ENCODE results near the gene CLIC4. TPM values are rescaled to one million over a fixed set of nuclear protein-coding genes. Genes with fewer than 3 reads are reported as not detected.

Gene CLIC4
- total and polyA plus RNA-seq, 9 of the 15 experiments (the other 6 are each of a cell fraction or from before 2014, with no cell fraction given) = 16.0 to 67.5 (median 38.4) TPM

DNA sequence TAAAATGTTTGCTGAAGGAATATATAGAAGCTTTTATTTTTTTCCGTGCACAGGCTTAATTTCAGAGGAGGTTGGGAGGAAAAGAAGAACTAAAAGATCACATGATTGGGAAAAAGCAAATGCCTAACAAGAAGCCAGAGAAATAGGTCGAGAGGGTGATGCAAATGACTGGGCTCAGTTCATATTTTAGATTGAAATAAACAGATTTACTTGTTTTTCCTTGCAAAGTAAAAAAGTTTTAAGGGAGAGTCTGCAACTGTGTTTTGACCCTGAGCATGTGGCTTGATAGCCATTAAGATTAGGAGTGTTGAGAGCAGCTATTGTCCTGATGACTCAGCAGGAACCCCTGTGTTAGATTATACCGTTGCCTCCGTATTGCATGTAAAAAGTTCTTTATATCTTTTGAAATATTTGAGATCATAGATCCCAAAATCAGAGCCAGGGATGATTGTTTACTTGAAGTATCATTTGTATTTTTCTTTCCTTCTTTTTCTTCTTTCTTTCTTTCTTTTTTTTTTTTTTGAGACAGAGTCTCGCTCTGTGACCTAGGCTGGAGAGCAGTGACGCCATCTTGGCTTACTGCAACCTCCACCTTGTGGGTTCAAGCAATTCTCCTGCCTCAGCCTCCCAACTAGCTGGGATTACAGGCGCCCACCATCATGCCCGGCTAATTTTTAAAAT, 20.2 kb downstream of the CLIC4 start (continued):
- TF ChIP-seq, protein P1, sequence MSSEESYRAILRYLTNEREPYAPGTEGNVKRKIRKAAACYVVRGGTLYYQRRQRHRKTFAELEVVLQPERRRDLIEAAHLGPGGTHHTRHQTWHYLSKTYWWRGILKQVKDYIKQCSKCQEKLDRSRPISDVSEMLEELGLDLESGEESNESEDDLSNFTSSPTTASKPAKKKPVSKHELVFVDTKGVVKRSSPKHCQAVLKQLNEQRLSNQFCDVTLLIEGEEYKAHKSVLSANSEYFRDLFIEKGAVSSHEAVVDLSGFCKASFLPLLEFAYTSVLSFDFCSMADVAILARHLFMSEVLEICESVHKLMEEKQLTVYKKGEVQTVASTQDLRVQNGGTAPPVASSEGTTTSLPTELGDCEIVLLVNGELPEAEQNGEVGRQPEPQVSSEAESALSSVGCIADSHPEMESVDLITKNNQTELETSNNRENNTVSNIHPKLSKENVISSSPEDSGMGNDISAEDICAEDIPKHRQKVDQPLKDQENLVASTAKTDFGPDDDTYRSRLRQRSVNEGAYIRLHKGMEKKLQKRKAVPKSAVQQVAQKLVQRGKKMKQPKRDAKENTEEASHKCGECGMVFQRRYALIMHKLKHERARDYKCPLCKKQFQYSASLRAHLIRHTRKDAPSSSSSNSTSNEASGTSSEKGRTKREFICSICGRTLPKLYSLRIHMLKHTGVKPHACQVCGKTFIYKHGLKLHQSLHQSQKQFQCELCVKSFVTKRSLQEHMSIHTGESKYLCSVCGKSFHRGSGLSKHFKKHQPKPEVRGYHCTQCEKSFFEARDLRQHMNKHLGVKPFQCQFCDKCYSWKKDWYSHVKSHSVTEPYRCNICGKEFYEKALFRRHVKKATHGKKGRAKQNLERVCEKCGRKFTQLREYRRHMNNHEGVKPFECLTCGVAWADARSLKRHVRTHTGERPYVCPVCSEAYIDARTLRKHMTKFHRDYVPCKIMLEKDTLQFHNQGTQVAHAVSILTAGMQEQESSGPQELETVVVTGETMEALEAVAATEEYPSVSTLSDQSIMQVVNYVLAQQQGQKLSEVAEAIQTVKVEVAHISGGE (CRISPR knock-in tag; IDR thresholded peaks at IDR 0.05) = peak in 1 of 3 experiments; percentile 72; a peak in 1 of 6 replicates
- TF ChIP-seq ZNF121 (CRISPR knock-in tag; conservative IDR thresholded peaks at IDR 0.05) (no peak), NR3C1 (CRISPR knock-in tag; IDR thresholded peaks at IDR 0.05) (no peak), TRIM24 (IDR thresholded peaks at IDR 0.05) (peak; percentile 75 to 83), ZNF408 (CRISPR knock-in tag; IDR thresholded peaks at IDR 0.05; ENCODE audit: low read depth) (no peak), ZNF143 (CRISPR knock-in tag; IDR thresholded peaks at IDR 0.05) (no peak), ADNP (tag; IDR thresholded peaks at IDR 0.05) (no peak; the same call in 1 of the 2 replicates), PHB (CRISPR knock-in tag; IDR thresholded peaks at IDR 0.05) (no peak), GTF2E2 (tag; IDR thresholded peaks at IDR 0.05) (no peak), PHF21A (IDR thresholded peaks at IDR 0.05; ENCODE audit: borderline replicate concordance, low read depth) (no peak), CXXC5 (CRISPR knock-in tag; IDR thresholded peaks at IDR 0.05) (peak; percentile 67; the same call in 1 of the 2 replicates), ZNF311 (CRISPR knock-in tag; IDR thresholded peaks at IDR 0.05) (0 out of 2 replicates have a peak, but pooled peaks have one; percentile 47), NCOA1 (IDR thresholded peaks at IDR 0.05; ENCODE audit: low read depth) (peak; percentile 53)
- TF ChIP-seq, protein P2, sequence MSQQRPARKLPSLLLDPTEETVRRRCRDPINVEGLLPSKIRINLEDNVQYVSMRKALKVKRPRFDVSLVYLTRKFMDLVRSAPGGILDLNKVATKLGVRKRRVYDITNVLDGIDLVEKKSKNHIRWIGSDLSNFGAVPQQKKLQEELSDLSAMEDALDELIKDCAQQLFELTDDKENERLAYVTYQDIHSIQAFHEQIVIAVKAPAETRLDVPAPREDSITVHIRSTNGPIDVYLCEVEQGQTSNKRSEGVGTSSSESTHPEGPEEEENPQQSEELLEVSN (IDR thresholded peaks at IDR 0.05; ENCODE audit: borderline replicate concordance in 1 of 2, extremely low read depth in 1 of 2, insufficient read depth in 1 of 2, insufficient read length in 1 of 2, low read depth in 1 of 2, low read length in 1 of 2, poor library complexity in 1 of 2, severe bottlenecking in 1 of 2) = peak in 1 of 2 experiments; percentile 16
- TF ChIP-seq, protein P3, sequence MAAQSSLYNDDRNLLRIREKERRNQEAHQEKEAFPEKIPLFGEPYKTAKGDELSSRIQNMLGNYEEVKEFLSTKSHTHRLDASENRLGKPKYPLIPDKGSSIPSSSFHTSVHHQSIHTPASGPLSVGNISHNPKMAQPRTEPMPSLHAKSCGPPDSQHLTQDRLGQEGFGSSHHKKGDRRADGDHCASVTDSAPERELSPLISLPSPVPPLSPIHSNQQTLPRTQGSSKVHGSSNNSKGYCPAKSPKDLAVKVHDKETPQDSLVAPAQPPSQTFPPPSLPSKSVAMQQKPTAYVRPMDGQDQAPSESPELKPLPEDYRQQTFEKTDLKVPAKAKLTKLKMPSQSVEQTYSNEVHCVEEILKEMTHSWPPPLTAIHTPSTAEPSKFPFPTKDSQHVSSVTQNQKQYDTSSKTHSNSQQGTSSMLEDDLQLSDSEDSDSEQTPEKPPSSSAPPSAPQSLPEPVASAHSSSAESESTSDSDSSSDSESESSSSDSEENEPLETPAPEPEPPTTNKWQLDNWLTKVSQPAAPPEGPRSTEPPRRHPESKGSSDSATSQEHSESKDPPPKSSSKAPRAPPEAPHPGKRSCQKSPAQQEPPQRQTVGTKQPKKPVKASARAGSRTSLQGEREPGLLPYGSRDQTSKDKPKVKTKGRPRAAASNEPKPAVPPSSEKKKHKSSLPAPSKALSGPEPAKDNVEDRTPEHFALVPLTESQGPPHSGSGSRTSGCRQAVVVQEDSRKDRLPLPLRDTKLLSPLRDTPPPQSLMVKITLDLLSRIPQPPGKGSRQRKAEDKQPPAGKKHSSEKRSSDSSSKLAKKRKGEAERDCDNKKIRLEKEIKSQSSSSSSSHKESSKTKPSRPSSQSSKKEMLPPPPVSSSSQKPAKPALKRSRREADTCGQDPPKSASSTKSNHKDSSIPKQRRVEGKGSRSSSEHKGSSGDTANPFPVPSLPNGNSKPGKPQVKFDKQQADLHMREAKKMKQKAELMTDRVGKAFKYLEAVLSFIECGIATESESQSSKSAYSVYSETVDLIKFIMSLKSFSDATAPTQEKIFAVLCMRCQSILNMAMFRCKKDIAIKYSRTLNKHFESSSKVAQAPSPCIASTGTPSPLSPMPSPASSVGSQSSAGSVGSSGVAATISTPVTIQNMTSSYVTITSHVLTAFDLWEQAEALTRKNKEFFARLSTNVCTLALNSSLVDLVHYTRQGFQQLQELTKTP (IDR thresholded peaks at IDR 0.05; ENCODE audit: low read depth in 1 of 2, partially characterized antibody in 2 of 2) = peak; percentile 58 to 67
- TF ChIP-seq, protein P4, sequence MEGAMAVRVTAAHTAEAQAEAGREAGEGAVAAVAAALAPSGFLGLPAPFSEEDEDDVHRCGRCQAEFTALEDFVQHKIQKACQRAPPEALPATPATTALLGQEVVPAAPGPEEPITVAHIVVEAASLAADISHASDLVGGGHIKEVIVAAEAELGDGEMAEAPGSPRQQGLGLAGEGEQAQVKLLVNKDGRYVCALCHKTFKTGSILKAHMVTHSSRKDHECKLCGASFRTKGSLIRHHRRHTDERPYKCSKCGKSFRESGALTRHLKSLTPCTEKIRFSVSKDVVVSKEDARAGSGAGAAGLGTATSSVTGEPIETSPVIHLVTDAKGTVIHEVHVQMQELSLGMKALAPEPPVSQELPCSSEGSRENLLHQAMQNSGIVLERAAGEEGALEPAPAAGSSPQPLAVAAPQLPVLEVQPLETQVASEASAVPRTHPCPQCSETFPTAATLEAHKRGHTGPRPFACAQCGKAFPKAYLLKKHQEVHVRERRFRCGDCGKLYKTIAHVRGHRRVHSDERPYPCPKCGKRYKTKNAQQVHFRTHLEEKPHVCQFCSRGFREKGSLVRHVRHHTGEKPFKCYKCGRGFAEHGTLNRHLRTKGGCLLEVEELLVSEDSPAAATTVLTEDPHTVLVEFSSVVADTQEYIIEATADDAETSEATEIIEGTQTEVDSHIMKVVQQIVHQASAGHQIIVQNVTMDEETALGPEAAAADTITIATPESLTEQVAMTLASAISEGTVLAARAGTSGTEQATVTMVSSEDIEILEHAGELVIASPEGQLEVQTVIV (CRISPR knock-in tag; IDR thresholded peaks at IDR 0.05; ENCODE audit: borderline replicate concordance) = no peak

Data from K562 (cell line).